ENCODE measurements around the gene TMC3.

TMC3 gene

GRCh38 chr15:81323944-81324881 lies 49.8 kb downstream of the TMC3 start, which contains the start of gene STARD5:
TSS of gene STARD5 (minus strand) at chr15:81324141. CDS start at chr15:81324099, 42 bp downstream.
- DNase-seq (ENCODE audit: low read depth in 4 of 4, low spot score in 1 of 4) = peak; percentile 90 to 97 (median 95)

DNA sequence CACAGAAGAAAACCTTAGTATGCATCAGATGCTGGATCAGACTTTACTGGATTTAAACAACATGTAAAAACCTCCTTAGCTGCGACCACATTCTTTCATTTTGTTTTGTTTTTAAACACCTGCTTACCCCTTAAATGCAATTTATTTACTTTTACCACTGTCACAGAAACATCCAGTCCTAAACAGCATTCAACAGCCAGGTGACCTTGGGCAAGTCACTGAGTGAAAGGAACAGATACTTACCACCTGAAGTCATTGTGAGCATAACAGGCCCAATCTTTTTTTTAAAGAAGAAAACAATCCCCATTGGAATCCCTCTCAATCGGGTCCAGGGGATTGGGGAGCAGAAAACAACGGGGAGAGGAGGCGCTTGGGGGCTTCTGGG lies 50.5 kb downstream of the TMC3 start:
- DNase-seq (ENCODE audit: low read depth in 4 of 4, low spot score in 1 of 4) = no peak

- no peak for DNase-seq (ENCODE audit: low read depth in 4 of 4, low spot score in 1 of 4)
Observed at GRCh38 chr15:81322676-81323253, 51.2 kb downstream of the TMC3 start.

GRCh38 chr15:81321667-81322066 lies 52.3 kb downstream of the TMC3 start:
- DNase-seq (ENCODE audit: low read depth in 4 of 4, low spot score in 1 of 4) = no peak

- DNase-seq (ENCODE audit: low read depth in 4 of 4, low spot score in 1 of 4) = no peak
Observed at GRCh38 chr15:81317642-81318017, 56.4 kb downstream of the TMC3 start.

DNA sequence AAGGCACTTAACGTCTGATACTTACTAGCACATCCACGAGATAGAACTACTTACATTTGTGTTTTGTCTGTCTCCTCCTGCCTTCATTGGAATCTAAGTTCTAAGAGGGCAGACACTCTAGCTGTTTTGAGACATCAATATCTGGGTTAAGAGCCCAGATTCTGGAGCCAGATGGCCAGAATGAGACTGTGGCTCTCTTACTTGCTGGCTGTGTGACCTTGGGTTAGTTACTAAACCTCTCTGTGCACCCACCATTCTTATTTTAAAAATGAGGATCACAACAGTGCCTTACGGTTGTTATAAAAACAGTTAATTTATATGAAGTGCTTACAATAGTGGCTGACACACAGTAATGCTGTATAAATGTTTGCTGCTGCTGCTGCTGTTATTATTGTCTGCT lies 57.7 kb downstream of the TMC3 start:
- DNase-seq (ENCODE audit: low read depth in 4 of 4, low spot score in 1 of 4) = no peak

DNA sequence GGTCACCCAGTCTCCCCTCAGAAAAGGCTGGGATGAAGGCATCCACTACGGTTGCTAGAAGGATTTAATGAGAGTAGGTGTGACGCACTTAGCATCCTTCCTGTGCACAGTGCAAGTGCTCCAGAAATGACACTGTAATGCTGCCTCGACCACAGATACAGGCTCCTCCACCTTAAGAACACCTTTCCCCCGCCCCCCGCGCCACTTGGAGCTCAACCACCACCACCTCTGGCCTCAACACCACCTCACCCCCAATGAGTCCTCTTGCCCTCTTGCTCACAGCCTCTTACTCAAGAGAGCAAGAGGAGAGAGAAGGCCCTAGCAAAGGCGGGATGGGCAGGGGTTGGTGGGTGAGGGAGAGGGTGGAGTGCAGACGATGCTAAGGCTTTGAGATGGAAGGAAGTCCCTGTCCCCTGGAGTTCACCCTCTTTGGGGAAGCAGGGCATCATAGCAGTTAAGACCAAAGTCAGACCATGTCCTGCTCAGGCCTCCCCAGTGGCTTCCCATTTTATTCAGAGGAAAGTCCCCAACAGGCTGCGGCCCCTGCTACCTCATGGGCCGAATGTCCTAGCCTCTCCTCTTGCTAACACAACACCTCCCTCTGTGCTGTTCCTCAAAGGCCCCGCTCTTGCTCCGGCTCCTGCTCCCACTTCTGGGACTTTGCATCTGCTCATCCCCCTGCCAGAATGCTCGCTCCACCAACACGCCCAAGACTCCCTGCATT lies 58.4 kb downstream of the TMC3 start:
- DNase-seq (ENCODE audit: low read depth in 4 of 4, low spot score in 1 of 4) = no peak

GRCh38 chr15:81314378-81314777 lies 59.6 kb downstream of the TMC3 start:
- DNase-seq (ENCODE audit: low read depth in 4 of 4, low spot score in 1 of 4) = no peak

DNA sequence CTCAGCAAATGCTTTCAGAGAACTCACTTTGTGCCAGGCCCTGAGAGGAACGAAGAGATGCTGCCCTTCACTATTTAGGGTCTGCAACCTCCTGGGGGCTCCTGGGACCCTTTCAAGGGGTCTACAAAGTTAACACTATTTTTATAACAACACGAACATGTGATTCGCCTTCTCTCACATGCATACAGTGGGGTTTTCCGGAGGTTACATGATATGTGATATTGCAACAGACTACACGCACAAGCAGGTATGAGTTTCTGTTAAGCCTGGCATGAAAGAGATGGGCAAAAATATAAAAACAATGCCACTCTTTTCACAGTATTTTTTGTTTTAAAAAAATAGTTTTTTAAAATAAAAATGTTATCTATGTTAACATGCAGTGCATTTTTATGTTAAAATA lies 60.3 kb downstream of the TMC3 start:
- no peak for DNase-seq (ENCODE audit: low read depth in 4 of 4, low spot score in 1 of 4)

DNA sequence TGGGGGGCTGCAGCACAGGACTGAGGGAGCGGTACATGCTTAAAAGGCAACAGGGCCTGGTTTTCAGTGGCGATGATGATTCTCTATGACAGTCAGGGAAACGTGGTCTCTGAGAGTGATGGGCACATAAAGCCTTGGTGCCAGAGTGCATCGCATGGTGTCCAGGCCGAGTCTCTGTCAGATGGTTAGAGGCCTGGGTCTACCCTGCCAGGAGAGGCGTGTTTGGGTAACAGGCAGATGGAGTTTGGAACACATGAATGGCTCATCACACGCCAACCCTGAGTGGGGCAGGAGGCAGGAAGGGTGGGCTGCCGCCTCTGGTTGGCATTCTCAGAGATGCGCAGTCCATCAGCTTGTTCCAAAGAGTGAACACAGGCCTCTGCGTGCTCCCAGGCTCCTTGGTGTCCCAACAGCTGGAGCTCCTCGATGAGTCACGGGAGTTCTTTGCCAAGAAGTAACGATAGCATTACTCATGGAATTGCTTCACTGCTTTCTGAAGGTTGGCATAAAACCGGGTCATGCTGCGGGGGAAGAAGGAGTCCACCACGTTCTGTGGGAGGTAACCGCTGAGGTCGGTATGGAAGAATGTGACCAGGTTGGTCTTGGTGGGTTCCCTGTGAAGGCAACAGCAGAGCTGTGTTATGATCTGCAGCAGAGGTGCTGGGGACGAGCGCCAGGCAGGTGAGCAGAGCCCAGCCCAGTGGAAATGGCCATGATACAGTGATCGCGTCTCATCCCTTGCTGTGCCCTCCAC lies 61.0 kb downstream of the TMC3 start:
- no peak for DNase-seq (ENCODE audit: low read depth in 4 of 4, low spot score in 1 of 4)

GRCh38 chr15:81311752-81312464 lies 62.1 kb downstream of the TMC3 start:
- DNase-seq (ENCODE audit: low read depth in 4 of 4, low spot score in 1 of 4) = no peak

- no peak for DNase-seq (ENCODE audit: low read depth in 4 of 4, low spot score in 1 of 4)
Observed at GRCh38 chr15:81310480-81310879, 63.5 kb downstream of the TMC3 start.

DNA sequence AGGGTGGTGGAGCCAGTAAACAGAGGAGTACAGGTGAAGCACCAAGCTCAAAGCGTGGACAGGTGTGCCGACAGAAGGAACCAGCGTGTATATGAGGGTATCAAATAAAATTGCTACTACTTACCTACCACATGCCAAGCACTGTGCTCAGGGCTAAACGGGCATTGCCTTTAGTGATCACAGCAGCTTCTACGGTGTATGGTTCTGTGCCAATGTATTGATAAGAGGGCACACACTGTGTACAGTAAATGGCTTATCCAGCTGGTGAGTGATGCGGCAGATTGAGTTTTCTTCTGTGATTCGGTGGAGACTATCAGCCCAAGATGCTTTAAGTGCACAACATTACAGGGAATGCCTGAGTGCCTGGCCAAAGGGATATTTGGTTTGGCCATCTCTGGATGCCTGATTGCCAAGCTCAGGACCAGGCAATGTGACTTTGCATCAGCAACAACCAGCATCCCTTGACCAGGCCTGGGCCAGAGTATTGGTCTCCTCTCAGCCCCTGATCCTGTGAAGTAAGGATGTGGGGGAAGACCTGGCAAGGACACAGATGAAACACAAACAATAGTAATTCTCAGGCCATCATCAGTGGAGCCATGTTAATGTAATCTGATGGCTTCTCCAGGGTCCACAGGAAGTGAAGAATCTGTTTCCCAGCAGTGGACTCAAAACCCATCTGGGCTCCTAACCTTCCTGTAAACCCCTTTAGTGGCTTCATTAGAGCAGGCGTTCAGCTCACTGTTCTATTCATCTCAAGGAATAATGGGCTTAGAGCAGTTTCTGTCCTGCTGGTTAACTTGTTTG lies 64.2 kb downstream of the TMC3 start:
- DNase-seq (ENCODE audit: low read depth in 4 of 4, low spot score in 1 of 4) = no peak

- DNase-seq (ENCODE audit: low read depth in 4 of 4, low spot score in 1 of 4) = no peak
Observed at GRCh38 chr15:81308260-81308659, 65.8 kb downstream of the TMC3 start.

GRCh38 chr15:81304226-81304625 lies 69.8 kb downstream of the TMC3 start:
- DNase-seq (ENCODE audit: low read depth in 4 of 4, low spot score in 1 of 4) = no peak

GRCh38 chr15:81303244-81304225 lies 70.5 kb downstream of the TMC3 start:
- DNase-seq (ENCODE audit: low read depth in 4 of 4, low spot score in 1 of 4) = no peak

GRCh38 chr15:81302701-81303109 lies 71.3 kb downstream of the TMC3 start:
- no peak for DNase-seq (ENCODE audit: low read depth in 4 of 4, low spot score in 1 of 4)

DNA sequence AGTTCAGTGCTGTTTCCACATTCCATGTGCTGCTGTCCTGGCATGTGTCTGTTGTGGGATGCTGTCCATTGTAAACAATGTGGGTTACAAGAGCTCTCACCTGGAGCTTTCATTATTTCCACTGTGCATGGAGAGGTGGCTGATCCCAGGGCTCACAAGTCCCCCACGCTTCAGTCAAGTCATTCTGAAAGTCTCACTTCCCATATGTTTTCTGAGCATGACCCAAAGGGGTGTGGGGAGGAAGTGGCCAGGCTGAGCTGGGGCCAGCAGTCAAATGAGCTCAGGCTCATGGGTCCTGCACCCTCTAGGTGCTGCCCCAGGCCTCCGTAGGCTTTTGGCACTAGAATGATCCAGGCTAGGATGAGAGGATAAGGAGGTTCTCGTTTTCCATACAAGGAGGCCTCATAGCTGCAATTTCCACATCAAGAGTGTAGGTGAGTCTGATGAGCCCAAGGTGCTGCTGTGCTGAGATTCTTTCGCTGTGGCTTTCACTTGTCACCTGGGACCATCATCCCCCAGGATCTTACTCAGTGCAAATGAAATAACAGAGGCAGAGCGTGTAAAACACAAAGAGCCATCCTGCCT lies 72.1 kb downstream of the TMC3 start:
- DNase-seq (ENCODE audit: low read depth in 4 of 4, low spot score in 1 of 4) = peak in 1 of 4 experiments; percentile 44
